ENCODE measurements around the gene TMEM117.
"Not testable (repeated sequence)": the region's sequence is repeated elsewhere in the genome, so short reads cannot be mapped to it uniquely, and the experiment has no call there.

Gene TMEM117

GRCh38 chr12:43968736-43969135, 132.9 kb downstream of the TMEM117 start:
- no peak for DNase-seq

GRCh38 chr12:43969882-43970281, 134.0 kb downstream of the TMEM117 start:
- DNase-seq, result no peak

GRCh38 chr12:43973385-43973784, 137.5 kb downstream of the TMEM117 start:
- no peak for DNase-seq

- DNase-seq, result no peak
Observed at GRCh38 chr12:43973993-43974392, 138.1 kb downstream of the TMEM117 start.

GRCh38 chr12:43976027-43976426, 140.1 kb downstream of the TMEM117 start:
- no peak for DNase-seq

GRCh38 chr12:43978556-43978955, 142.7 kb downstream of the TMEM117 start:
- DNase-seq, result no peak

- no peak for DNase-seq
Observed at GRCh38 chr12:43979450-43979849, 143.6 kb downstream of the TMEM117 start.

- DNase-seq, result no peak
Observed at GRCh38 chr12:43980627-43981191, 144.8 kb downstream of the TMEM117 start.

- no peak for DNase-seq
Observed at GRCh38 chr12:43981726-43982125, 145.8 kb downstream of the TMEM117 start.

- DNase-seq, result no peak
Observed at GRCh38 chr12:43982544-43982943, 146.7 kb downstream of the TMEM117 start.

- no peak for DNase-seq
Observed at GRCh38 chr12:43988838-43989560, 153.1 kb downstream of the TMEM117 start.

GRCh38 chr12:43992856-43993255, 157.0 kb downstream of the TMEM117 start:
- DNase-seq, result no peak

- peak; percentile 21 for DNase-seq
Observed at GRCh38 chr12:44000309-44000952, 164.6 kb downstream of the TMEM117 start.

GRCh38 chr12:44002607-44003006, 166.7 kb downstream of the TMEM117 start:
- no peak for DNase-seq

- DNase-seq, result no peak
Observed at GRCh38 chr12:44003721-44004120, 167.8 kb downstream of the TMEM117 start.

GRCh38 chr12:44015333-44015941, 179.6 kb downstream of the TMEM117 start:
- no peak for DNase-seq

GRCh38 chr12:44017216-44017615, 181.3 kb downstream of the TMEM117 start:
- no peak for DNase-seq

- DNase-seq, result no peak
Observed at GRCh38 chr12:44019118-44019517, 183.2 kb downstream of the TMEM117 start.

- no peak for DNase-seq
Observed at GRCh38 chr12:44020555-44020954, 184.7 kb downstream of the TMEM117 start.

- DNase-seq, result no peak
Observed at GRCh38 chr12:44021471-44021971, 185.6 kb downstream of the TMEM117 start.

- DNase-seq, result no peak
Observed at GRCh38 chr12:44025499-44025898, 189.6 kb downstream of the TMEM117 start.

GRCh38 chr12:44026046-44026445, 190.2 kb downstream of the TMEM117 start:
- DNase-seq, result no peak

GRCh38 chr12:44026926-44027325, 191.0 kb downstream of the TMEM117 start:
- DNase-seq, result not testable (repeated sequence)

GRCh38 chr12:44029194-44029593, 193.3 kb downstream of the TMEM117 start:
- no peak for DNase-seq

All from stimulated activated CD4-positive, alpha-beta T cell treated with anti-CD3 and anti-CD28 coated beads, Interleukin-15, amount 100 ng/mL, for 24 hours (primary cell).